ENCODE results near the gene SLC25A29.
A peak's percentile ranks its signal among the peaks of the same experiment; 100 is the strongest.

The SLC25A29 gene

DNA sequence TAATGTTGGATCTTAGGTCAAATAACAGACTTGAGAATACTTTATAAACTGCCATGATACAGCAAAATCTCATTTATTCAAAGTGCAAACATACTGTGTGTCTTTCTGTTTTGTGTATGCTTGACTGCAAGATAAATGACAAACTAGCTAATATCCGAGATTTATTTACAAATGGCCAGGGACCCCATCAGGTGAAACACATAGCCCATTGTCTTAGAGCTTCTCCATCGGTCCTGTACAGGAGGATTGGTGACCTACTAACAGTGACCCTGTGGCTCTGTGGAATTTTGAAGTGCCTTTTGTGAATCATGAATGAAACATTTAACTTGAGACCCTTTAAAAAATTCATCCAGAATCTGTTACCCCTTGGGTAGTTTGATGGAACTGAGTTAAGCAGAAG is 27.1 kb downstream of the SLC25A29 start:
- TF ChIP-seq CTCF (IDR thresholded peaks at IDR 0.05; ENCODE audit: low read depth, low read length), result no peak

DNA sequence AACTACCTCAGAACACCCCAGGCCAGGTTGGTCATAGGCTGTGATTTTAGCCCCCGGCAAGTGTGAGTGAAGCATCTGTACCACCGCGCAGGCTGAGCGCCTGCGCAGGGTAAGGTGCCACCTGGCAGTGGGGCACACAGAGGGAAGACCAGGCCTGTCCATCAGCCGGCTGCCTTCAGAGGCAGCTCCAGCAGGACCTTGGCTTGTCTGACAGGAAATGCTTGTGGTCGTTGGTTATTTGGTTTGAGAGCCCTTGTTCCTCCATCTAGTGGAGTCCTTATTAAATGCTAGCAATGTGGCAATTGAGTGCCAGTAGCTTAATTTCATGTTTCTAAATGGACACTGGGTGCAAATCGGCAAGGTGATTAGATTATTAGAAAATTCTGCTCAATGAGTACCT is 27.5 kb downstream of the SLC25A29 start:
- in situ Hi-C loops (cut with HindIII; ENCODE audit: low sequenced_read_pairs), result no loop called here
- peak; percentile 67 for DNase-seq (ENCODE audit: low read depth, low spot score)
- TF ChIP-seq CTCF (IDR thresholded peaks at IDR 0.05; ENCODE audit: low read depth, low read length), result peak; percentile 42
- H3K4me3 ChIP-seq (ENCODE audit: low read depth, low read length), result no peak overlapping the region

More for the DNA sequence above, 27.1 kb downstream of the SLC25A29 start:
- in situ Hi-C loops (cut with HindIII; ENCODE audit: low sequenced_read_pairs), result no loop called here
- no peak overlapping the region for H3K4me3 ChIP-seq (ENCODE audit: low read depth, low read length)
- DNase-seq (ENCODE audit: low read depth, low spot score), result no peak

- no peak for DNase-seq (ENCODE audit: low read depth, low spot score)
- in situ Hi-C loops (cut with HindIII; ENCODE audit: low sequenced_read_pairs), result no loop called here
- no peak overlapping the region for H3K4me3 ChIP-seq (ENCODE audit: low read depth, low read length)
Measured at GRCh38 chr14:100275214-100275613, 31.0 kb downstream of the SLC25A29 start.

GRCh38 chr14:100274250-100274649 is 32.0 kb downstream of the SLC25A29 start:
- no peak for TF ChIP-seq CTCF (IDR thresholded peaks at IDR 0.05; ENCODE audit: low read depth, low read length)
- in situ Hi-C loops (cut with HindIII; ENCODE audit: low sequenced_read_pairs), result no loop called here
- no peak for DNase-seq (ENCODE audit: low read depth, low spot score)
- no peak overlapping the region for H3K4me3 ChIP-seq (ENCODE audit: low read depth, low read length)

More at GRCh38 chr14:100275214-100275613, 31.0 kb downstream of the SLC25A29 start:
- TF ChIP-seq CTCF (IDR thresholded peaks at IDR 0.05; ENCODE audit: low read depth, low read length), result no peak

GRCh38 chr14:100271247-100271939 is 34.9 kb downstream of the SLC25A29 start:
- peak; percentile 19 for DNase-seq (ENCODE audit: low read depth, low spot score)
- no peak overlapping the region for H3K4me3 ChIP-seq (ENCODE audit: low read depth, low read length)
- TF ChIP-seq CTCF (IDR thresholded peaks at IDR 0.05; ENCODE audit: low read depth, low read length), result peak; percentile 35
- in situ Hi-C loops (cut with HindIII; ENCODE audit: low sequenced_read_pairs), result no loop called here

- in situ Hi-C loops (cut with HindIII; ENCODE audit: low sequenced_read_pairs), result no loop called here
- no peak for TF ChIP-seq CTCF (IDR thresholded peaks at IDR 0.05; ENCODE audit: low read depth, low read length)
- no peak overlapping the region for H3K4me3 ChIP-seq (ENCODE audit: low read depth, low read length)
- no peak for DNase-seq (ENCODE audit: low read depth, low spot score)
Measured at GRCh38 chr14:100268591-100269207, 37.5 kb downstream of the SLC25A29 start.

All from astrocyte of the spinal cord (primary cell).